HG02840 (cell line): Measurements from ENCODE around the gene SLC8A3.

Experiments used
- ATAC-seq: cut with Tn5 transposase; IDR thresholded peaks from one replicate; pipeline ENCODE4 v1.9.1; 2021; ENCODE audit warnings: mild to moderate bottlenecking, moderate library complexity, moderate number of reproducible peaks; ENCODE audit not compliant: unreplicated experiment, low FRiP score

SLC8A3 gene

DNA sequence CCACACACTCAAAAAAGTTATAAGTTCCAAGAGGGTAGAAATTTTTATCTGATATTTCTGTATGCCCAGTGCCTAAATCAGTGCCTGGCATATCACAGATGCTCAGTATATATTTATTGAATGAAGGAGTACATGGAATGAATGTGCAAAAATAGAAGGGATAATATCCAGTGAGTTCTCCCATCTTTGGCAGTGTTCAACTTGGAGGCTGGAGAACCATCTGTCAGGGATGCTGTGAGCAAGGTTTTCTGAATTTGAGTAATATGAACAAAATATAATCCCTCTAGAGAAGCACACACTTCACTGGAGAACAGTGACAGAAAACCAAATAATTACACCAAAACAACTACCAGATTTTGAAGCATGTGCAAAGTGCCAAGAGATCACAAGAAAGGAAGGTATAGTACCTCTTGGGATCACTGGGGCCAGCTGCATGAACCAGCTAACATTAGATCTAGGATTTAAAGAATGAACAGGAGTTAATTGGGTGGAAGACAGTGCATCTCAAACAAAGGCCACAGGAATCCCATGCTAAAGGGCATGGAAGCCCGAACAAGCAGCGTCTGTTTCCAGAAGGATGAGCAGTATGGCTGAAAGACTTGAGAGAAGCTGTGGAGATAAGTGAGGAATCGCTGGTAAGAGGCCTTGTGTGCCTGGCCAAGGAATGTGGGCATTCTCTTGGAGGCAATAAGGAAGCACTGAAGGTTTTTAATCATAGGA, 11.5 kb downstream of the SLC8A3 start:
- no peak for ATAC-seq

DNA sequence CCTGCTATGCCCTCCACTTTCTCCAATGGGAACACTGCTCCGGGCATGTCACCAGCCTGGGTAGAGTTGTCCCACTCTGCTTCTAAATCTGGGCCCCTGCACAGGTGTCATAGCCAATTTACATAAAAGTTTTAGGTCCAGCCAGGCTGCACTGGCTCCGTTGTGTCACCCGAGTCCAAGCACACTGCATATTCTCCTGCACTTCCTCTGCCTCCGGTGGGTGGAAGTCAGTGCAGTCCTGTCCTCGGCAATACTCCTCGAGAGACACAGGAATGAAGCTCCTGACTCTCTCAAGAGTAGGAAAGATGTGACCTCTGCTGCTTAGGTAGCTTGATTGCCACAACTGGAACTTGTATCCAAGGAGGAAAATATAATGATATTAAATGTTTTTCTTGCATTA, 15.2 kb downstream of the SLC8A3 start:
- ATAC-seq, result no peak

DNA sequence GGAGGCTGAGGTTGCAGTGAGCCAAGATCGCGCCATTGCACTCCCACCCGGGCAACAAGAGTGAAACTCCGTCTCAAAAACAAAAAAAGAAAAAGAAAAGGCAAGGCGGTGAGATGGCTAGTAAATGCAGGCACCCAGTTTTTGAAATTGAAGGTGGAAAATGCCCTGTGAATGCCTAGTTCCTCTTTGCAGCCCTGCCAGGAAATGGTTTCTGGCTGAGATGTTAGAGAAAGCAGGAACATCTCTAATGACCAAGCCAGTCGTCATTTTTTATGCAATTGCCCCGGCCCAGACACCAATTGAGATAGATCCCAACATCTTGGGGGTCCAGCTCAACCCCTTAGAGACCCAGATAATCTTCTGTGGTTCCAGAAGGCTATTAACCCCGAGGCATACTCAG, 17.0 kb downstream of the SLC8A3 start:
- ATAC-seq, result no peak

DNA sequence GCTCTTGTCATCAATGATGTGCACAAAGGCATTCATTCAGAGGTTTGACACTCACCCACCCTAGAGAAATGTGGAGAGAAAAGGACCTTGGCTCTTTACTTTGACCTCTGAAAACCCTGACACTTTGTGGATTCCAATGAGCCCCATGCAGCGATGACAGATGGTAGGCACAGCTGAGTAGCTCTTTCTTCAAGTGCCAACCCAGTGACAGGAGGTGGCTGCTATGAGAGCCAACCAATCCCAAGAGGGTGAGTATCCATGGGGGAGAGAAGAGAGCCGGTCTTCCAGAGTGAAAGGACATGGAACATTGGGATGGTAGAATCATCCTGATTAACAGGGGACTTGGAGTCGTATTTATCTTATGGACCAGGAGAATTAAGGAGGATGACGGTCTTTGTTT, 17.8 kb downstream of the SLC8A3 start:
- no peak for ATAC-seq

DNA sequence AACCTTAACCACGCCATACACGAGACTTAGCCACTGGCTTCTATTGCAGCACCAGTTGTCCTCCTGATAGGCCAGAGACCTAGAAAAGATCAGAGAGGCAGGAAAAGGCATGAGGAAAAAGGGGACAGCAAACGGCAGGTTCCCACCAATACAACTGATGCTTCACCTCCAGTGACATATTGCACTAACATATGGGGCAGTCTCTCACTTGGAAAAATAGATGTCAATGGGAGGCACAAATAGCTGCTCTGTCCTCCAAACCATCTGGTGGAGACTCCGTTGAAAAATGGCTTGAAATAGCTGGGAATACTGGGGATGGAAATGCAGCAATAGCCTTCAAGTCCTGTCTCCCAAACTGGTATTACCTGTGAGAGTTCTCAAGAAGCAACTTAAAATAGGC, 20.3 kb downstream of the SLC8A3 start:
- ATAC-seq, result no peak

DNA sequence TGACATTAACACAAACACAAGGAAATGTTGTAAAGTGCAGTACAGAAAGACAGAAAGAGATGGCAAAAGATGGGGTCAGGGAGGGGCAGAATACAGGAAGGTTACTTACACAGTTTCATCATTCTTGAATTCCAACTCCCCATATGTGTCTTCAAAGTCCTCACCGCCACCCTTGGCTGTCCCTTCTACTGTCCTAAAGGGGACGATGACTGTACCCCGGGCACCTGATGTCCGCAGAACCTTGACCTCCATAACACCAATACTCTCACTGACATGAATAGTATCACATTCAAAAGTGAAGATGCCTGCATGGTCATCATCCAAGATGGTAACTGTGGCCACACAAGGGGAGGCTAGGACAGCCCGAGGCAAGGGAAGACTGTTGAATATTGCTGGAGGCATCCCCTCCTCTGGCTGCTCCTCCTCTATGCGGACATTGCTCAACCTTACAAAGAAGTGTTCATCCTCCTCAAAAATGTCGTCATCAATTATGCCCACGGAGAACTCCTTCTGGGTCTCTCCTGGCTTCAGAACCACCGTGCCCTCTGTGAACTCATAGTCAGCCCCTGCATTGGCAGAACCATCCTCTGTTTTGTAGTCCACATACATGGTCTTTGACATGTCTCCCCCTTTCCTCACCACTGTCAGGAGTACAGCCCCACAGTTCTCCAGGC, 22.1 kb downstream of the SLC8A3 start:
- no peak for ATAC-seq

DNA sequence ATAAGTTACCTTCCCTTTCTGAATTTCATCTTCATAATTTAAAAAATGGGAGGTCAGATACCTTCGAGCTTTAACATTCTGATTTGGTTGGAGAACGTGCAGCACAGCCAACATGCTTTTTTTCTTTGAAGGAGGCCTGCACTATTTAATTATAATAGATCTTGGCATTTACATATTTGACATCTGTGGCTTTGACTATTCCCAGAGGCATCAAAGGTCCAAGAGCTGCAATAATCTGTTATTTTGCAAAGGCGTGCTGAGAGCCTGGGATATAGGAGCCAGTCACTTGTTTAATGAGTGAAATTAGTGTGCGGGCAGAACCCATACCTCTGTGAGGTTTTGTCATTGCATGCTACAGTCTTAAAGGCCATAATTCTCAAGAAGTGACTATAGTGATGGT, 26.4 kb downstream of the SLC8A3 start:
- ATAC-seq, result no peak

DNA sequence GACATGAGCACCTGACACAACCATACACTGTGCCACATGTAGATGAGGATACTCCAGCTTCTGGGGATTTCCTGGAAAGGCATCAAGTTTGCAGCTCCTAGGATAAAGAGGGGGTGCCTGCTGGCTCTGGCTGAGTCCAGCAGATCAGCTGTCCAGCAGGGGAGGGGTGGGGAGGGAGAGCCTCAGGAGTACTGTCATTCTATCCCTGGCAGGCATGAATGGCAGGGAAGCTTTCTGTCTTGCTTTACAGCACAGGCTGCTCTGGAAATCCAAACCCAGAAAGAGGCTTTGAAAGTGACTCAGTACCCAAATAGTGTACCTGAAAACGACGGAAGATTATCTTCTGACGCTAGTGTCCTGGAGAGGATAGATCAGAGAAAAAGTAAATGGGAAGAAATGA, 32.2 kb downstream of the SLC8A3 start:
- no peak for ATAC-seq

DNA sequence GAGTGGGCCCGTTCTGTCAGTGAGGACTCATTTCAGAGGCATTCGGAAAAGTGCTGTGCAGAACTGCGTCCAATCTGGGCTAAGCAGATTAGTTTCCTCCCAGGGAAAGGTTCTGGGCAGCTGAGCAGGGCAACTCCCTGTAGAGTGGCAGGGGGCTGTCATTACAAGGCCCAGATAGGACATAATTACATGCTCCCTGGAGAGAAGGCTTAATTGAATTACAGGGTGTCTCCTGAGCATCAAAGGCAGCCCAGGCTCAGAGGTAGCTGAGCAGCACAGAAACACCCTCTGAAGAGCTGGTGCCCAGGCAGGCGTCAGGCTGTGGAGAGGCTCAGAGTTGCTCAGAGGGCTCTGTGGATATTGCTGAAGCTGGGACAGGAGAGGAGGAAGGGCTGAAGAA, 36.0 kb downstream of the SLC8A3 start:
- no peak for ATAC-seq

DNA sequence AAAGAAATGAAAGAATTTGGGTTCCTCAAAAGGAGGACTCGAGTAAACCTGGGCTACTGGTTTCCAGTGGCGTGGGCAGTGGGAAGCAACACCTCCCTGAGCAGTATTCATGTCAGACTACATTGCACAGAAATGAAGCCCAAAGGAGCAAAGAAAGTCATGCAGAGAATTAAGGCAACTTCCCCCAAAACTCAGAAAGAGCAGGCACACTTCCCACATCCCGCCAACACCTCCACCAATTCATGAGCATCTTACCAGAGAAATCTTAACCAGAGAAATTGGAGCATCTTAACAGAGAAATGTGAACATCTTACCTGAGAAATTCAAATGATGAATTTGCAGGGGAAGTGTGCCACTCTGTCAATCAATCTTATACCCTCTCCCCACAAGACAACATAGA, 36.7 kb downstream of the SLC8A3 start:
- ATAC-seq, result no peak

DNA sequence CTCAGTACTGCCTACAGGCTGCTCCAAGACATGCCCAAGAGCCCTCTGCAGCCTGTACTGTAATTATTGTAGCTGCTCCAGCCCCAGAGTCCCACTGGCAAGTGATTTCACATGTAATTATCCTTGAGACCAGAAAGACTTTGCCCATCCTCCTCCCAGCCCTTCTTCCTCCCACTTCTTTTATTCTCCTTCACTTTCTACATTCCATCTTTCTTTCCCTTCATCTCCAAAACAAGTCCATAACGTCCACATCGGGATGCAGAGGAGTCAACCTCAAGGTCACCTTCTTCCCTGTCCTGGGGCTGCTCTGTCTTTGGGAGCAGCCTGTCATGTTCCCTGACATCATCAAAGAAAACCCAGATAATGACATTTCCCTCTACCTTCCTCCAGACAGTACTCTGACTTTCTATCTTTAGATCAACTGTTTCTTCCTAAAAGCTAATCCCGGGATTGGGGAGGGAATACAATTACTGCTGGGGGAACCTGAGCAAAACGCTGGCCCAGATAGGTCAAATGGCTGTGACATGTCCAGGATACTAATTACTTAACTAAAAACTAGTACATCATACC, 39.1 kb downstream of the SLC8A3 start:
- no peak for ATAC-seq

DNA sequence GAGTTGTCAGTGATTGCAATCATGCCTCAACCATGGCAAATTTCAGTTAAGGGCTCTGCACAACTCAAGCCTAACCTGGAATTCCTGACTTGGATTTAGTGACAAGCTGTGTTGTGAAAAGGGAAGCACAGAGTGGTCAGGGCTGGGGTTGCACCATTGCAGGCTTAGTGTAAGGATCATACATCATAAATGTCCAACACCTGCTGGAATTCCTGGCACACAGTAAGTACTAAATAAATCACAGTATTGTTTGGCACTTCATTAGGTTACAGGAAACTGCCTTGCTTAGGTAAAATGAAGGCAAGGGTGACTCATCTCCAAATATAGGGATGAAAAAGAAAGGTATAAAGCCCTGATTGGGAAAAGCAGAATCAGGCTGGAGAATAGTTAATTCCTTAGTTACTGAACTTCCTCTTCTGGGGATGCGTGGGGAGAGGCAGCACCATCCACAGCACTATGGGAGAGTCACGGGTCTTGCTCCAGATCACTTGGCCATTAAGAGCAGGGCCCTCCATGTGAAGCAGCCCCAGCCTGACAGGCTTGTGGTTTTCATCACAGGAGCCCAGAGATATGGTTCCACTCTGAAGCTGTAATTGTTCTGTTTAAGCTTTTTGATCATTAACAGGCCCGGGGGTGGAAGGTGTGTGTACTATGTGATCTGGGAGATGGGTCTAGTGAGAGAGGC, 39.7 kb downstream of the SLC8A3 start:
- ATAC-seq, result no peak

DNA sequence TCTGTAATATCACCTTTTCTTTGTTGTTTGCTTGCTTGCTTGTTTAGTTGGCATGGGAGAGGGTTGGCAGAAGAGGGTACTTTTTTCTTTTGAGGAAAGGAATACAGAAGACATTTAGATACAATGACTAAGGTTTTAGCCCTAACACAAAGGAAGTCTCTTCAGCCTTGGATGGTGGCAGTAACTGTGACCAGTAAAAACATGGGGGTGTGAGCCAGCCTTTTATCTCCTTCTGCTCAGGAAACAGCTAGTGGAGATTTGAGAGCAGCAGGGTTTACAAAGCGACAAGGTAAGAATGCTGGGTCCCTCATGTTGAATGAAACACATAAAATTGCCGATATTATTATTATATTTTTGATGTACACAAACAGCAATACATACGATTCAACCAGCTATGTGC, 40.4 kb downstream of the SLC8A3 start:
- ATAC-seq, result no peak

DNA sequence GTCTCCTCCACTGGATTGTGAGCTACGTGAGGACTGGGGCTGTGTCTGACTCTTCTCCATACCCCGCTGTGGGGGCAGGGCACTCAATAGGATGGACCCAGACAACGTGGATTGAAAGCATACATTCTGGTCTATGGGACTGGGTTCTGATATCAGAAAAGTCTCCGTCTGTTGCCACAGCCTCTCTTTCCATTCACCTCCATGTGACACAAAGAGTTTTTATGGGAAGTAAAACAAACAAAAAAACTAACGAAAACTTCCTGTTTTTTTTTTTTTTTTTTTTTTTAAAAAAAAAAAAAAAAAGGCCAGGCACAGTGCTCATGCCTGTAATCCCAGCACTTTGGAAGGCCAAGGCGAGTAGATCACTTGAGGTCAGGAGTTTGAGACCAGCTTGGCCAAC, 44.7 kb downstream of the SLC8A3 start:
- ATAC-seq, result no peak

DNA sequence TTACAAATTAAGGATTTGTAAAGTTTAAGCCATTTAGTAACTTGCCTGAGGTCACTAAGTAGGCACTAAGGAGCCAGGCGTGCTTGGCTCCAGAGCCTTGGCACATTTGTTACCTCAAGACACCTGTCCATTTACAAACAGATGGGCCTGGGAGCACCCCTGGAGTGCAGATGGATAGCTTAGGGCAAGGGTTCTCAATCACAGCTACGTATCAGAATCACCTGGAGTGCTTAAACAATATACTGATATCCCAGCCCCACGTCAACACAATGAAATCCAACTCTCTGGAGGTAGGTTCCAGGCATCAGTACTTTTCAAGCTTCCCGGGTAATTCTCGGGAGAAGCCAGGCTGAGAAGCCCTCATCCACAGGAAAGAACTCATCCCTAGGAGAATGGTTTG, 45.4 kb downstream of the SLC8A3 start:
- ATAC-seq, result no peak

DNA sequence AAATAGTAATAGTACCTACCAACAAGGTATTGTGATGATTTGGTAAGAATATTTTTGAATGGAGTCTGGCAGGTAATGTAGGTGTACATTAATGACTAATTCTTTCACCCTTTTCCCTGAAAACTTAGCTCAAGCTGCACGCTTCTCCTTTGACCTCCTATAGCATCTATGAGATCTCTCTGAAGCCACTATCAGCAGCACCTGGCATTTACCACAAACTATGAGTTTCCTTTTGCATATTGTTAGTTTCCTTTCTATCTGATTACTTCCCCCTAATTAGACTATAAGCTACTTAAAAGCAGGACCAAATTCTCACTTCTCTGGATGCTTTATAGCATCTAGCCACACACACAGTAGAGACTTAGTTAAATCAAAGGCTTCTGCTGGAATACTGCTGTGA, 48.1 kb downstream of the SLC8A3 start:
- ATAC-seq, result no peak

DNA sequence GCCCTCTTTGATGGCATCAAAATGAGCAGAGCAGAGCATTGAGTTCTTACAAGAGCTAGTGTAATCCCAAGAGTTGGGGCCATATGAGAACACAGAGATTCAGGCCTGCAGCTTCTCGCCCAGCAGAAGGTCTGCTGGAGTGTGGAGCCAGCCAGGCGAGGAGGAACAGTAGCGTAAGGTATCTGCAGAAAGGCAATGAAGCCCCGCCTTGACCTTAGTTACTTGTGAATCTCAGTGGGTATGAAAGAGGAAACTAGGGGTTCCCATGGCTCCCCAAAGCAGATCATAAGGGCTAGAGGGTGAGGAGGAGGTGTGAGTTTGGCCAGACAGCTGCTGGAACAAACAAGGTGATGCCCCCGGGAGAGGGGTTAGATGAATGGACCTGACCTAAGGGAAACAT, 49.4 kb downstream of the SLC8A3 start:
- no peak for ATAC-seq

DNA sequence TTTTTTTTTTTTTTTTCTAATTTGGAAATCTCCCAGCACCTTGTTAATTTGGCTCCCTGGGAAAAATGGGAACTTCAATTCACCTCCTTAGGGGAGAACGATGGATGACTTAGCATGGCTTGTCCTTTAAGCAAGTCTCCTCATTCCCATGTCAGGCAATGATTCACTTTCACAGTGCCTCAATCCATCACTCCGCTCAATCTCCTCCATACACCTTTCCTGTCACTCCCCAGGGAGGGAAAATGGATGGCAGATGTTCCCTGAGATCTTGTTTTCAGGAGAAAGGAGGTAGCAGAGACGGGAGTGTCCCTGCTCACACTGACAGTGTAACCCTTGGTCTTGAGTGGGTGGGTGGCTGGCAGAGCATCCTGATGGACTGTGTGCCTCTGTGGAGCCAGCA, 51.0 kb downstream of the SLC8A3 start:
- no peak for ATAC-seq

DNA sequence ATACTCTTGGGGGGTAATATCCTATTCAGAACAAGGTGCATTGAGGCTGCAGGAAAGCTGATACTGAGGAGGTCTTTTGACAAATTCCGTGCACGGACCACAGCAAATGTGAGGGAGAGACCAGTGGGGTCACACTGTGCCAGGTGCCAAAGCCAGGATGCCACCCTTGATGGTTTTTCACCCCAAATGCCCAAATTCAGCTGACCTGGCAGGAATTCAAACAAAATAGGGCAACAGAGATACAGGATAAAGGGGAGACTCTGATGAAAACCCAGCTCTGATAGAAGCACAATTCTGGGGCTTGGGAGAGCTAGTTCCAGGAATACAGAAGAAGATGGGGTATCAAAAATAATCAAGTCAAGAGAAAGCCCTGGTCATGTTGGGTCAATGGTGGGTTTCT, 55.3 kb downstream of the SLC8A3 start:
- ATAC-seq, result no peak

DNA sequence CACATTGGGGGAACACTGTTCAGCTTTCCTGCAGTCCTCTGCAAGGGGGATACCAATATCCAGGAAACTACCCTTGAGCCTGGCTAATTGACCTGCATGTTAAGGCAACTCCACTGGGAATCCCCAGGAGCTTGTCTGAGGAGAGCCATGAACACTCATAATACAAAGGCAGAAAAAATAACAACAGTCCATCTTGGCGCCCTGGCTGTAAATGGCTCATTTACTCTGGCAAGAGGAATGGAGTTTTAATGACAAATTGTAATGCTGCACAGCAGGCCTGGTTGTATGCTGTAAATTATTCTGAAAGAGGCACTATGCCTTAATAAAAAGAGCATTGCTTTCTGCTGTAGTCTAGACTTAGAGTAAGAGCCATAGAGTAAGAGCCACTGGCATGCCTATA, 58.3 kb downstream of the SLC8A3 start:
- ATAC-seq, result no peak

DNA sequence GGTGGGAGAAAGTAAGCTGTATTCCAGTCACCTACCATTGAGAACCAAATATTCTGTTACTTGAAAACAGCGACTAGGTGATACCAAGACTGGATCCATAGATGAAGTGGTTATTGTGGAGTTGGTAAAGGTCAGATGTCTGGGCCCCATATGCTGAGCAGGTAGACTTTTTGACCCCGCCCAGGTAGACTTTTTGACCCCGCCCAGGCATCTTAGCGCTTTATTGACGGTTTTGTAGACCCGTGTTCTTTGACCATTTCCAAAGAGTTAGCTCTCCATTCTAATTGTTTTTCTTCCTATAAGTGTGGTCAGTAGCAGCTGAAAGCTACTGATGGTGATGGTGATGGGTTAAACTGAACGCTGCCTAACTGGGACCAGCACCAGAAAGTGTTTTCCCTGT, 61.6 kb downstream of the SLC8A3 start:
- ATAC-seq, result no peak

DNA sequence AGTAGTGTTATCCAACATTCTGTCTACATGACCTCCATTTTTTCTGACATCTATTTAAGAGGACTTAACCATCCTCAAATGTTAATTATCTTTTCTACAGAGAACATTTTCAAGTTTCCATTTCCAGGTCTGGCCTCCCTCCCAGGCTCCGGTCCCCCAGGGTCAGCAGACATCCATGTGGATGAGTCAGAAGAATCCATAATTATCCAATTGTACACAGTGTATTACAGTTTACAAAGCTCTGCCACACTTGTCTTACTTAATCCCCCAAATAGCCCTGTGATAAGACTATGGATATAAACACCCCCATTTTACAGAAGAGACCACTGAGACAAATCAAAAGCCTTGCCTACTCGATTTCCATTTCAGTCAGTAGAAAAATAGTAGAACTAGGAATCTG, 65.0 kb downstream of the SLC8A3 start:
- ATAC-seq, result no peak
